CD14-positive monocyte (primary cell): ENCODE data around the gene SERPINB13. TPM values are rescaled to one million over a fixed set of nuclear protein-coding genes. Genes with fewer than 3 reads are reported as not detected.

Source experiments
- DNase-seq, 3 donors: peaks; one replicate each; pipeline ENCODE4 v3.0.0-alpha.2; 2011 to 2022
- H2AFZ ChIP-seq: 2 replicates; pipeline ENCODE4 v1.6.0; 2012; ENCODE audit warnings: mild to moderate bottlenecking, low read depth, low read length, inconsistent platforms; ENCODE audit not compliant: insufficient read depth, poor library complexity, severe bottlenecking
- H3K27ac ChIP-seq, 2 donors: 1 replicate in 1 of 2; 2 replicates in 1 of 2; pipeline ENCODE4 v1.5.1; 2012 to 2013; ENCODE audit warnings: low read length in 2 of 2, control low read depth in 1 of 2, inconsistent platforms in 1 of 2, low read depth in 1 of 2, mild to moderate bottlenecking in 1 of 2
- H3K27me3 ChIP-seq, 2 donors: one replicate each; pipeline versions ENCODE4 v1.6.0 to v1.6.1; 2011 to 2013; ENCODE audit warnings: low read length in 2 of 2; ENCODE audit not compliant: control insufficient read depth in 2 of 2, insufficient read depth in 2 of 2
- H3K36me3 ChIP-seq, 2 donors: replicated peaks in 1 of 2; 1 replicate in 1 of 2; 2 replicates in 1 of 2; pipeline versions ENCODE4 v1.5.1 to v1.6.1; 2012 to 2013; ENCODE audit warnings: low read length in 2 of 2, control low read depth in 1 of 2, inconsistent platforms in 1 of 2, mild to moderate bottlenecking in 1 of 2; ENCODE audit not compliant: insufficient read depth in 2 of 2, control insufficient read depth in 1 of 2
- H3K4me1 ChIP-seq, 2 donors: 1 replicate in 1 of 2; 2 replicates in 1 of 2; pipeline versions ENCODE4 v1.5.1 to v1.6.1; 2012 to 2013; ENCODE audit warnings: low read length in 2 of 2, control low read depth in 1 of 2, inconsistent platforms in 1 of 2, mild to moderate bottlenecking in 1 of 2, moderate library complexity in 1 of 2; ENCODE audit not compliant: insufficient read depth in 2 of 2, control insufficient read depth in 1 of 2
- H3K4me2 ChIP-seq: replicated peaks from 2 replicates; pipeline ENCODE3; 2012; ENCODE audit warnings: low read length, moderate library complexity, mild to moderate bottlenecking; ENCODE audit not compliant: poor library complexity, severe bottlenecking; ENCODE audit errors: extremely low read depth
- H3K4me3 ChIP-seq, 3 experiments: fragments of 200-600 bp in 1 of 3; sonication (generic) in 1 of 3; replicated peaks in 1 of 3; 1 replicate in 2 of 3; 2 replicates in 1 of 3; pipeline ENCODE4 v1.5.1; 2011 to 2013; ENCODE audit warnings: low read length in 3 of 3, mild to moderate bottlenecking in 3 of 3, control low read depth in 2 of 3, low read depth in 2 of 3, inconsistent platforms in 1 of 3, moderate library complexity in 1 of 3
- H3K79me2 ChIP-seq: 2 replicates; pipeline ENCODE4 v1.6.0; 2012; ENCODE audit warnings: mild to moderate bottlenecking, control low read depth, inconsistent platforms, low read length, moderate library complexity; ENCODE audit not compliant: insufficient read depth
- H3K9ac ChIP-seq: 2 replicates; pipeline ENCODE4 v1.6.0; 2017; ENCODE audit warnings: low read length, mild to moderate bottlenecking; ENCODE audit not compliant: insufficient read depth, poor library complexity, severe bottlenecking
- H3K9me3 ChIP-seq, 2 donors: replicated peaks in 1 of 2; 1 replicate in 1 of 2; 2 replicates in 1 of 2; pipeline versions ENCODE4 v1.5.1 to v1.6.1; 2012 to 2013; ENCODE audit warnings: low read length in 2 of 2, control low read depth in 1 of 2; ENCODE audit not compliant: control insufficient read depth in 1 of 2, insufficient read depth in 1 of 2
- H4K20me1 ChIP-seq: 2 replicates; pipeline ENCODE4 v1.6.0; 2012; ENCODE audit warnings: mild to moderate bottlenecking, low read length, control low read depth, moderate library complexity; ENCODE audit not compliant: insufficient read depth
- H3K27ac Mint-ChIP-seq, 7 donors: one replicate each; pipeline ENCODE4 v1.8.0; 2020; ENCODE audit warnings: mild to moderate bottlenecking in 7 of 7, mixed read lengths in 7 of 7, moderate library complexity in 6 of 7, inconsistent platforms in 2 of 7
- H3K27me3 Mint-ChIP-seq, 3 donors: one replicate each; pipeline ENCODE4 v1.8.0; 2021 to 2022; ENCODE audit warnings: low read depth in 3 of 3, mild to moderate bottlenecking in 3 of 3, mixed read lengths in 3 of 3, moderate library complexity in 3 of 3, inconsistent platforms in 1 of 3
- H3K36me3 Mint-ChIP-seq, 2 donors: one replicate each; pipeline ENCODE4 v1.8.0; 2020; ENCODE audit warnings: mixed read lengths in 2 of 2, inconsistent platforms in 1 of 2, mild to moderate bottlenecking in 1 of 2
- H3K4me1 Mint-ChIP-seq: one replicate; pipeline ENCODE4 v1.8.0; 2020; ENCODE audit warnings: mild to moderate bottlenecking, mixed read lengths
- H3K4me3 Mint-ChIP-seq, 2 donors: one replicate each; pipeline ENCODE4 v1.8.0; 2020; ENCODE audit warnings: mild to moderate bottlenecking in 2 of 2, mixed read lengths in 2 of 2, moderate library complexity in 1 of 2
- H3K9me3 Mint-ChIP-seq, 7 donors: one replicate each; pipeline ENCODE4 v1.8.0; 2020 to 2022; ENCODE audit warnings: mixed read lengths in 7 of 7, mild to moderate bottlenecking in 6 of 7, moderate library complexity in 6 of 7, inconsistent platforms in 2 of 7
- CTCF ChIP-seq: fragments of 200-600 bp; IDR thresholded peaks from one replicate; pipeline ENCODE4 v1.8.0; 2022; ENCODE audit warnings: antibody characterized with exemption, mild to moderate bottlenecking
- WGBS: methylation state at CpG from one replicate; pipeline ENCODE4 v1.1.5; 2013; ENCODE audit warnings: missing lambda C conversion rate; ENCODE audit not compliant: insufficient coverage; 5-methylcytosine and 5-hydroxymethylcytosine counted together
- intact Hi-C, 2 donors: fragments of 100-400 bp; cut with micrococcal nuclease; formaldehyde crosslinking; loops; one replicate each; pipeline versions ENCODE4 v1.15.0 to v1.15.1; 2023
- polyA plus RNA-seq, 3 donors: library from polyadenylated mRNA; depleted of rRNA in 1 of 3; unstranded in 2 of 3; stranded (reverse) in 1 of 3; fragments of 300-500 nt in 2 of 3; fragments of >200 nt in 1 of 3; fragmentation: Illumina TruSeq in 2 of 3; gene quantifications; 1 replicate in 2 of 3; 2 replicates in 1 of 3; pipeline ENCODE4 v1.2.3, GENCODE V29; 2012 to 2021

The SERPINB13 gene
- polyA plus RNA-seq, 3 donors, result not detected

- H3K9me3 Mint-ChIP-seq, result peaks cover 11 to 24% (median 15%) of the 10 kb centered on the region in 7 donors
- no peak for DNase-seq
- Histone ChIP-seq H3K9ac (no peak overlapping the region), H3K9me3 (peaks cover 14 to 16% of the 10 kb centered on the region in 2 donors), H3K4me3 (no peak overlapping the region), H3K27me3 (no peaks in the 10 kb centered on the region), H3K4me2 (no peak overlapping the region), H4K20me1 (no peaks in the 10 kb centered on the region), H3K79me2 (no peaks in the 10 kb centered on the region), H3K4me1 (no peaks in the 10 kb centered on the region), H2AFZ (no peak overlapping the region), H3K36me3 (no peaks in the 10 kb centered on the region), H3K27ac (no peak overlapping the region)
- intact Hi-C loops, result no loop called here
- H3K4me3 Mint-ChIP-seq, result no peak overlapping the region
- TF ChIP-seq CTCF, result no peak
- H3K4me1 Mint-ChIP-seq, result no peaks in the 10 kb centered on the region
- H3K27me3 Mint-ChIP-seq, result peaks cover 0 to 1% (median 0%) of the 10 kb centered on the region in 3 donors
- H3K36me3 Mint-ChIP-seq, result no peaks in the 10 kb centered on the region
- H3K27ac Mint-ChIP-seq, result no peak overlapping the region
- WGBS, result 94% methylated on average over 2 of the region's 3 CpGs
These were observed 32.5 kb downstream of the SERPINB13 start for GRCh38 chr18:63619661-63620060.

- no peak overlapping the region for H3K27ac ChIP-seq
- intact Hi-C loops, result no loop called here
- no peaks in the 10 kb centered on the region for H3K79me2 ChIP-seq
- H3K4me3 ChIP-seq, result no peak overlapping the region
- no peak overlapping the region for H3K4me2 ChIP-seq
- H3K27me3 Mint-ChIP-seq, result peaks cover 0 to 6% (median 1%) of the 10 kb centered on the region in 3 donors
- no peak overlapping the region for H3K27ac Mint-ChIP-seq
- H2AFZ ChIP-seq, result no peak overlapping the region
- no peaks in the 10 kb centered on the region for H3K4me1 ChIP-seq
- no peak overlapping the region for H3K9ac ChIP-seq
- H3K9me3 Mint-ChIP-seq, result peaks cover 35 to 54% (median 51%) of the 10 kb centered on the region in 7 donors
- no peaks in the 10 kb centered on the region for H3K27me3 ChIP-seq
- no peaks in the 10 kb centered on the region for H3K4me1 Mint-ChIP-seq
- DNase-seq, result no peak
- H3K36me3 ChIP-seq, result no peaks in the 10 kb centered on the region
- peaks cover 41 to 50% of the 10 kb centered on the region in 2 donors for H3K9me3 ChIP-seq
- peaks cover 0 to 4% of the 10 kb centered on the region in 2 donors for H3K36me3 Mint-ChIP-seq
- no peaks in the 10 kb centered on the region for H4K20me1 ChIP-seq
- TF ChIP-seq CTCF, result no peak
- 96% methylated on average over 2 of the region's 3 CpGs for WGBS
- no peak overlapping the region for H3K4me3 Mint-ChIP-seq
These were observed 37.7 kb downstream of the SERPINB13 start for GRCh38 chr18:63624863-63625262.
